ENCODE measurements around the gene TMEM245. TPM values are rescaled to one million over a fixed set of nuclear protein-coding genes. Genes with fewer than 3 reads are reported as not detected.

TMEM245 gene
- total and polyA plus RNA-seq, 2 of the 13 experiments (the other 11 are each of a cell fraction or from before 2014, with no cell fraction given): 53.5 to 55.4 TPM

DNA sequence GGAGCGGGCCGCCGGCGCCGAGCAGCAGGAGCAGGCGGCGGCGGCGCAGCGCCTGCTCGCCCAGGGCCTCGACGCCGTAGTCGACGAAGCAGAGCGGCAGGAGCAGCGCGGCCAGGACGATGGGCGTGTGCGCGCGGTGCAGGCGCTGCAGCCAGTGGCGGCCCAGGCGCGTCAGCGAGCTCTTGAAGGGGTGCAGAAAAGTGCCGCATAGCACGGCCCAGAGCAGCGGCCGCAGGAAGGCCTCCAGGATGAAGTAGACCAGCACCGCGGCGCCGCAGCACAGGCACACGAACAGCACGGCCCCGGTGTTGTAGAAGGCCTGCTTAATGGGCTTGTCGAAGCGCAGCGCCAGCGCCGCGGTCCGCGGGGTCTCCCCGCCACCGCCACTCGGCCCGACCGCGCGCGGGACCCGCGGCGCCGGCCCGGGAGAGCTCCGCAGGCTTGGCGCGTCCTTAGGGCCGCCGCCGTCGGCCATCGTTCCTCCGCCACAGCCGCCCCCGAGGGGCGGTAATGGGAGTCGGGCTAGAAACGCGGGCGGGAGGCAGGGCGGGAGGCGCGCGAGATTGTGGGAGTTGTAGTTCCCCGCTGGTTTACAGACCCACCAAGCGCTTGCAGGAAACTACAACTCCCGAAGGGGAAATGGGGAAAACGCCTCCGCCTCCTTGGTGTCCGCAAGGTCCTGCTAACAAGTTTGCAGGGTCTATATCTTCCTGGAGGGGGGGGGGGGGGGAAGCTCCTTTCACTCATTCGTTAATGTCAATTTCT lies at the start of gene TMEM245 (continued):
- 0 out of 2 replicates have a peak, but pooled peaks have one; percentile 52 for TF ChIP-seq ZNF329 (CRISPR knock-in tag; IDR thresholded peaks at IDR 0.05; ENCODE audit: low read depth)
- TF ChIP-seq IKZF1 (IDR thresholded peaks at IDR 0.05): no peak
- TF ChIP-seq, protein P1, sequence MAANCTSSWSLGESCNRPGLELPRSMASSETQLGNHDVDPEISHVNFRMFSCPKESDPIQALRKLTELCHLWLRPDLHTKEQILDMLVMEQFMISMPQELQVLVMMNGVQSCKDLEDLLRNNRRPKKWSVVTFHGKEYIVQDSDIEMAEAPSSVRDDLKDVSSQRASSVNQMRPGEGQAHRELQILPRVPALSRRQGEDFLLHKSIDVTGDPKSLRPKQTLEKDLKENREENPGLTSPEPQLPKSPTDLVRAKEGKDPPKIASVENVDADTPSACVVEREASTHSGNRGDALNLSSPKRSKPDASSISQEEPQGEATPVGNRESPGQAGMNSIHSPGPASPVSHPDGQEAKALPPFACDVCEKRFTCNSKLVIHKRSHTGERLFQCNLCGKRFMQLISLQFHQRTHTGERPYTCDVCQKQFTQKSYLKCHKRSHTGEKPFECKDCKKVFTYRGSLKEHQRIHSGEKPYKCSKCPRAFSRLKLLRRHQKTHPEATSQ (CRISPR knock-in tag; IDR thresholded peaks at IDR 0.05; ENCODE audit: borderline replicate concordance): no peak
- TF ChIP-seq ZSCAN21 (CRISPR knock-in tag; IDR thresholded peaks at IDR 0.05; ENCODE audit: borderline replicate concordance): no peak
- TF ChIP-seq ZNF292 (CRISPR knock-in tag; IDR thresholded peaks at IDR 0.05; ENCODE audit: borderline replicate concordance, low read depth): no peak
- no peak for TF ChIP-seq ONECUT2 (CRISPR knock-in tag; IDR thresholded peaks at IDR 0.05)
- TF ChIP-seq YEATS2 (CRISPR knock-in tag; IDR thresholded peaks at IDR 0.05; ENCODE audit: borderline replicate concordance): peak; percentile 76; the same call in 1 of the 2 replicates
- TF ChIP-seq, protein P2, sequence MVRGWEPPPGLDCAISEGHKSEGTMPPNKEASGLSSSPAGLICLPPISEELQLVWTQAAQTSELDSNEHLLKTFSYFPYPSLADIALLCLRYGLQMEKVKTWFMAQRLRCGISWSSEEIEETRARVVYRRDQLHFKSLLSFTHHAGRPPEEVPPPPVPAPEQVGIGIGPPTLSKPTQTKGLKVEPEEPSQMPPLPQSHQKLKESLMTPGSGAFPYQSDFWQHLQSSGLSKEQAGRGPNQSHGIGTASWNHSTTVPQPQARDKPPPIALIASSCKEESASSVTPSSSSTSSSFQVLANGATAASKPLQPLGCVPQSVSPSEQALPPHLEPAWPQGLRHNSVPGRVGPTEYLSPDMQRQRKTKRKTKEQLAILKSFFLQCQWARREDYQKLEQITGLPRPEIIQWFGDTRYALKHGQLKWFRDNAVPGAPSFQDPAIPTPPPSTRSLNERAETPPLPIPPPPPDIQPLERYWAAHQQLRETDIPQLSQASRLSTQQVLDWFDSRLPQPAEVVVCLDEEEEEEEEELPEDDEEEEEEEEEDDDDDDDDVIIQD (CRISPR knock-in tag; IDR thresholded peaks at IDR 0.05; ENCODE audit: low read depth): 0 out of 2 replicates have a peak, but pooled peaks have one; percentile 16
- TF ChIP-seq MIER3 (CRISPR knock-in tag; IDR thresholded peaks at IDR 0.05; ENCODE audit: borderline replicate concordance): no peak; the same call in 1 of the 2 replicates
- no peak for TF ChIP-seq ZNF615 (CRISPR knock-in tag; IDR thresholded peaks at IDR 0.05; ENCODE audit: borderline replicate concordance)
- no peak for TF ChIP-seq ZNF235 (CRISPR knock-in tag; IDR thresholded peaks at IDR 0.05; ENCODE audit: borderline replicate concordance)
- no peak for TF ChIP-seq ZNF224 (CRISPR knock-in tag; IDR thresholded peaks at IDR 0.05)
- TF ChIP-seq, protein P3, sequence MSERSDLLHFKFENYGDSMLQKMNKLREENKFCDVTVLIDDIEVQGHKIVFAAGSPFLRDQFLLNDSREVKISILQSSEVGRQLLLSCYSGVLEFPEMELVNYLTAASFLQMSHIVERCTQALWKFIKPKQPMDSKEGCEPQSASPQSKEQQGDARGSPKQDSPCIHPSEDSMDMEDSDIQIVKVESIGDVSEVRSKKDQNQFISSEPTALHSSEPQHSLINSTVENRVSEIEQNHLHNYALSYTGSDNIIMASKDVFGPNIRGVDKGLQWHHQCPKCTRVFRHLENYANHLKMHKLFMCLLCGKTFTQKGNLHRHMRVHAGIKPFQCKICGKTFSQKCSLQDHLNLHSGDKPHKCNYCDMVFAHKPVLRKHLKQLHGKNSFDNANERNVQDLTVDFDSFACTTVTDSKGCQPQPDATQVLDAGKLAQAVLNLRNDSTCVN (CRISPR knock-in tag; IDR thresholded peaks at IDR 0.05; ENCODE audit: borderline replicate concordance): no peak
- no peak for TF ChIP-seq AKAP8 (CRISPR knock-in tag; IDR thresholded peaks at IDR 0.05)

Data from HepG2 (cell line).